ENCODE measurements around the gene IFNL3.
"Not testable (repeated sequence)": the region's sequence is repeated elsewhere in the genome, so short reads cannot be mapped to it uniquely, and the experiment has no call there.

Gene IFNL3

GRCh38 chr19:39244410-39245100 lies at the start of gene IFNL3:
TSS of gene IFNL3 (minus strand) at chr19:39245006. CDS start at chr19:39244967, 39 bp downstream.
- not testable (repeated sequence) for DNase-seq

- DNase-seq = no peak
Measured at GRCh38 chr19:39293394-39293793, 48.6 kb upstream of the IFNL3 start.

GRCh38 chr19:39284032-39284431 lies 39.2 kb upstream of the IFNL3 start:
- DNase-seq = no peak

- DNase-seq = no peak
Measured at GRCh38 chr19:39282021-39282420, 37.2 kb upstream of the IFNL3 start.

- DNase-seq = peak; percentile 4
Measured at GRCh38 chr19:39277598-39277997, 32.8 kb upstream of the IFNL3 start.

GRCh38 chr19:39276740-39277139 lies 31.9 kb upstream of the IFNL3 start:
- DNase-seq = no peak

- DNase-seq = no peak
Measured at GRCh38 chr19:39275578-39275977, 30.8 kb upstream of the IFNL3 start.

GRCh38 chr19:39273859-39274258 lies 29.1 kb upstream of the IFNL3 start:
- DNase-seq = not testable (repeated sequence)

- DNase-seq = no peak
Measured at GRCh38 chr19:39270036-39270871, 25.4 kb upstream of the IFNL3 start.

- not testable (repeated sequence) for DNase-seq
Measured at GRCh38 chr19:39269369-39269768, 24.6 kb upstream of the IFNL3 start.

GRCh38 chr19:39268531-39269223 lies 23.9 kb upstream of the IFNL3 start:
- not testable (repeated sequence) for DNase-seq

- DNase-seq = not testable (repeated sequence)
Measured at GRCh38 chr19:39268085-39268484, 23.3 kb upstream of the IFNL3 start, which contains the start of gene IFNL2. TSS of gene IFNL2 (plus strand) at chr19:39268396. CDS start at chr19:39268569, 173 bp downstream.

- DNase-seq = no peak
Measured at GRCh38 chr19:39265321-39265916, 20.6 kb upstream of the IFNL3 start.

- no peak for DNase-seq
Measured at GRCh38 chr19:39264306-39265290, 19.8 kb upstream of the IFNL3 start.

GRCh38 chr19:39263912-39264305 lies 19.1 kb upstream of the IFNL3 start:
- no peak for DNase-seq

- DNase-seq = no peak
Measured at GRCh38 chr19:39262496-39262895, 17.7 kb upstream of the IFNL3 start.

GRCh38 chr19:39261704-39262103 lies 16.9 kb upstream of the IFNL3 start:
- DNase-seq = no peak

- DNase-seq = no peak
Measured at GRCh38 chr19:39257227-39257626, 12.4 kb upstream of the IFNL3 start.

- no peak for DNase-seq
Measured at GRCh38 chr19:39254531-39255345, 9.9 kb upstream of the IFNL3 start.

- no peak for DNase-seq
Measured at GRCh38 chr19:39253374-39254149, 8.8 kb upstream of the IFNL3 start.

Measured in kidney glomerular epithelial cell (primary cell).